Suprapubic skin (tissue), 4 donors: ENCODE results near the gene LRRC4C. TPM values are rescaled to one million over a fixed set of nuclear protein-coding genes. Genes with fewer than 3 reads are reported as not detected.
"Not testable (repeated sequence)": the region's sequence is repeated elsewhere in the genome, so short reads cannot be mapped to it uniquely, and the experiment has no call there.

Source experiments
- DNase-seq, 2 donors: peaks; one replicate each; pipeline ENCODE4 v3.0.0-alpha.2; 2019; ENCODE audit warnings: low spot score in 2 of 2
- H3K27ac ChIP-seq: fragments of 200-600 bp; sonication (generic); one replicate; pipeline ENCODE4 v1.5.1; 2019
- H3K27me3 ChIP-seq: fragments of 200-600 bp; sonication (generic); one replicate; pipeline ENCODE4 v1.5.1; 2019
- H3K36me3 ChIP-seq: fragments of 200-600 bp; sonication (generic); one replicate; pipeline ENCODE4 v1.5.1; 2019
- H3K4me1 ChIP-seq: fragments of 200-600 bp; sonication (generic); one replicate; pipeline ENCODE4 v1.5.1; 2019
- H3K4me3 ChIP-seq: fragments of 200-600 bp; sonication (generic); one replicate; pipeline ENCODE4 v1.5.1; 2019; ENCODE audit warnings: mild to moderate bottlenecking
- H3K9me3 ChIP-seq: fragments of 200-600 bp; sonication (generic); one replicate; pipeline ENCODE4 v1.5.1; 2019
- CTCF ChIP-seq, 2 donors: fragments of 200-600 bp in 1 of 2; fragments of 450-650 bp in 1 of 2; sonication (generic) in 1 of 2; IDR thresholded peaks; one replicate each; pipeline ENCODE4 v1.5.1; 2016 to 2019; ENCODE audit warnings: antibody characterized with exemption in 2 of 2, mild to moderate bottlenecking in 1 of 2, moderate library complexity in 1 of 2
- EP300 ChIP-seq: sonication (generic); formaldehyde crosslinking; IDR thresholded peaks from one replicate; pipeline ENCODE4 v1.6.1; 2017; ENCODE audit warnings: antibody characterized with exemption
- POLR2A ChIP-seq, 2 donors: fragments of 450-650 bp; IDR thresholded peaks; one replicate each; pipeline ENCODE4 v1.6.1; 2017; ENCODE audit warnings: antibody characterized with exemption in 2 of 2, mild to moderate bottlenecking in 2 of 2, moderate library complexity in 2 of 2
- POLR2AphosphoS5 ChIP-seq, 3 donors: sonication (generic); formaldehyde crosslinking; IDR thresholded peaks; one replicate each; pipeline ENCODE4 v1.6.1; 2017; ENCODE audit warnings: antibody characterized with exemption in 3 of 3
- WGBS: methylation state at CpG from one replicate; pipeline ENCODE4 v1.1.5; 2018; 5-methylcytosine and 5-hydroxymethylcytosine counted together
- total RNA-seq, 4 donors: library from RNA; depleted of rRNA; stranded (reverse); fragments of >200 nt; gene quantifications; one replicate each; pipeline ENCODE4 v1.1.0, GENCODE V29; 2016

Gene LRRC4C
- total RNA-seq, 4 donors from 2014 or later = 0.19 to 1.1 (median 0.60) TPM; not detected in 1

- 61% methylated on average over 3 of the region's 3 CpGs for WGBS
- Histone ChIP-seq H3K36me3 (no peaks in the 10 kb centered on the region), H3K4me1 (no peaks in the 10 kb centered on the region), H3K27ac (no peak overlapping the region), H3K9me3 (no peaks in the 10 kb centered on the region), H3K4me3 (no peak overlapping the region), H3K27me3 (no peaks in the 10 kb centered on the region)
- no peak for DNase-seq
- TF ChIP-seq EP300 (no peak), POLR2A (IDR thresholded peaks at IDR 0.05) (no peak), CTCF (IDR thresholded peaks at IDR 0.05) (no peak), POLR2AphosphoS5 (IDR thresholded peaks at IDR 0.05) (no peak)
Measured at GRCh38 chr11:41042688-41043087, 416.8 kb downstream of the LRRC4C start.

GRCh38 chr11:41040474-41040873 lies 419.0 kb downstream of the LRRC4C start:
- 42% methylated on average over 1 of the region's 1 CpG for WGBS
- TF ChIP-seq POLR2A (IDR thresholded peaks at IDR 0.05) (no peak), CTCF (IDR thresholded peaks at IDR 0.05) (no peak), POLR2AphosphoS5 (IDR thresholded peaks at IDR 0.05) (no peak), EP300 (no peak)
- H3K4me3 ChIP-seq = no peak overlapping the region
- no peak for DNase-seq
- H3K27ac ChIP-seq = no peak overlapping the region
- no peaks in the 10 kb centered on the region for H3K4me1 ChIP-seq
- no peaks in the 10 kb centered on the region for H3K36me3 ChIP-seq
- H3K9me3 ChIP-seq = no peaks in the 10 kb centered on the region
- no peaks in the 10 kb centered on the region for H3K27me3 ChIP-seq

GRCh38 chr11:41039592-41039991 lies 419.9 kb downstream of the LRRC4C start:
- Histone ChIP-seq H3K27me3 (no peaks in the 10 kb centered on the region), H3K4me1 (no peaks in the 10 kb centered on the region), H3K9me3 (no peaks in the 10 kb centered on the region), H3K27ac (no peak overlapping the region), H3K36me3 (no peaks in the 10 kb centered on the region), H3K4me3 (no peak overlapping the region)
- WGBS = 98% methylated on average over 8 of the region's 8 CpGs
- no peak for DNase-seq
- TF ChIP-seq POLR2A (IDR thresholded peaks at IDR 0.05) (no peak), CTCF (IDR thresholded peaks at IDR 0.05) (no peak), EP300 (no peak), POLR2AphosphoS5 (IDR thresholded peaks at IDR 0.05) (no peak)

GRCh38 chr11:41031551-41032060 lies 427.8 kb downstream of the LRRC4C start:
- Histone ChIP-seq H3K4me1 (no peaks in the 10 kb centered on the region), H3K27ac (no peak overlapping the region), H3K36me3 (no peaks in the 10 kb centered on the region), H3K4me3 (no peak overlapping the region), H3K9me3 (no peaks in the 10 kb centered on the region), H3K27me3 (no peaks in the 10 kb centered on the region)
- WGBS = 59% methylated on average over 1 of the region's 1 CpG
- DNase-seq = no peak
- TF ChIP-seq CTCF (IDR thresholded peaks at IDR 0.05) (no peak), POLR2AphosphoS5 (IDR thresholded peaks at IDR 0.05) (no peak), POLR2A (IDR thresholded peaks at IDR 0.05) (no peak), EP300 (no peak)

GRCh38 chr11:41020259-41020658 lies 439.2 kb downstream of the LRRC4C start:
- Histone ChIP-seq H3K27ac (no peak overlapping the region), H3K27me3 (no peaks in the 10 kb centered on the region), H3K4me3 (no peak overlapping the region), H3K36me3 (no peaks in the 10 kb centered on the region), H3K9me3 (no peaks in the 10 kb centered on the region), H3K4me1 (no peaks in the 10 kb centered on the region)
- TF ChIP-seq POLR2AphosphoS5 (IDR thresholded peaks at IDR 0.05) (no peak), POLR2A (IDR thresholded peaks at IDR 0.05) (no peak), CTCF (IDR thresholded peaks at IDR 0.05) (no peak), EP300 (no peak)
- no peak for DNase-seq
- WGBS = 82% methylated on average over 4 of the region's 4 CpGs

- not testable (repeated sequence) for H3K9me3 ChIP-seq, H3K27me3 ChIP-seq, H3K4me3 ChIP-seq, H3K27ac ChIP-seq, DNase-seq, H3K4me1 ChIP-seq, H3K36me3 ChIP-seq
Measured at GRCh38 chr11:41019666-41020065, 439.8 kb downstream of the LRRC4C start.
